SK-N-SH treated with all-trans-retinoic acid at 6 μM for 48 hours (cell line): ENCODE measurements around the gene GLDC.

Experiments used
- ATAC-seq: fragments of 200-7000 bp; cut with Tn5 transposase; 3 replicates; pipeline ENCODE4 v1.9.1; 2020; ENCODE audit warnings: mild to moderate bottlenecking, moderate library complexity
- ARNTL ChIP-seq: fragments of 450-650 bp; formaldehyde crosslinking; IDR thresholded peaks from 2 replicates; pipeline ENCODE4 v1.5.0; 2020; ENCODE audit warnings: low read depth, mild to moderate bottlenecking, moderate library complexity, borderline replicate concordance
- BACH2 ChIP-seq: fragments of 250-450 bp; sonication (Bioruptor Pico); IDR thresholded peaks from 2 replicates; pipeline ENCODE4 v1.9.0; 2021; ENCODE audit warnings: mild to moderate bottlenecking, borderline replicate concordance
- CSDC2 ChIP-seq: fragments of 250-450 bp; sonication (Bioruptor Pico); IDR thresholded peaks from 2 replicates; pipeline ENCODE4 v1.5.0; 2020; ENCODE audit warnings: mild to moderate bottlenecking, moderate library complexity
- GLIS3 ChIP-seq: fragments of 250-450 bp; sonication (Bioruptor Pico); IDR thresholded peaks from 2 replicates; pipeline ENCODE4 v1.5.0; 2020; ENCODE audit warnings: mild to moderate bottlenecking, moderate library complexity
- ISL1 ChIP-seq: fragments of 250-450 bp; sonication (Bioruptor Pico); IDR thresholded peaks from 2 replicates; pipeline ENCODE4 v2.1.2; 2022; ENCODE audit warnings: mild to moderate bottlenecking, moderate library complexity
- OSR1 ChIP-seq: fragments of 250-450 bp; sonication (Bioruptor Pico); IDR thresholded peaks from 2 replicates; pipeline ENCODE4 v1.8.0; 2022; ENCODE audit warnings: moderate library complexity, mild to moderate bottlenecking, inconsistent platforms
- PPARA ChIP-seq: fragments of 250-450 bp; sonication (Bioruptor Pico); IDR thresholded peaks from 2 replicates; pipeline ENCODE4 v1.5.0; 2020; ENCODE audit warnings: mild to moderate bottlenecking, borderline replicate concordance
- RARB ChIP-seq: fragments of 250-450 bp; sonication (Bioruptor Pico); IDR thresholded peaks from 2 replicates; pipeline ENCODE4 v1.8.0; 2021; ENCODE audit warnings: mild to moderate bottlenecking, moderate library complexity
- SNAI2 ChIP-seq: fragments of 250-450 bp; sonication (Bioruptor Pico); IDR thresholded peaks from 2 replicates; pipeline ENCODE4 v1.5.0; 2020; ENCODE audit warnings: mild to moderate bottlenecking, moderate library complexity
- TCF4 ChIP-seq: fragments of 250-450 bp; sonication (Bioruptor Pico); IDR thresholded peaks from 2 replicates; pipeline ENCODE4 v1.8.0; 2021; ENCODE audit warnings: mild to moderate bottlenecking, moderate library complexity, borderline replicate concordance
- TOX ChIP-seq: fragments of 250-450 bp; sonication (Bioruptor Pico); IDR thresholded peaks from 2 replicates; pipeline ENCODE4 v1.8.0; 2021; ENCODE audit warnings: mild to moderate bottlenecking, moderate library complexity, borderline replicate concordance
- ZC3H10 ChIP-seq: fragments of 250-450 bp; sonication (Bioruptor Pico); IDR thresholded peaks from 2 replicates; pipeline ENCODE4 v1.5.1; 2021; ENCODE audit warnings: mild to moderate bottlenecking, moderate library complexity
- ZFP3 ChIP-seq: fragments of 250-450 bp; sonication (Bioruptor Pico); IDR thresholded peaks from 2 replicates; pipeline ENCODE4 v1.5.0; 2020; ENCODE audit warnings: mild to moderate bottlenecking, moderate library complexity
- ZFP30 ChIP-seq: fragments of 450-650 bp; formaldehyde crosslinking; IDR thresholded peaks from 2 replicates; pipeline ENCODE4 v1.5.0; 2022; ENCODE audit warnings: mild to moderate bottlenecking, moderate library complexity
- ZNF565 ChIP-seq: fragments of 450-650 bp; formaldehyde crosslinking; conservative IDR thresholded peaks from 2 replicates; pipeline ENCODE4 v1.5.0; 2020; ENCODE audit warnings: low read depth, mild to moderate bottlenecking, moderate library complexity
- ZNF70 ChIP-seq: fragments of 450-650 bp; formaldehyde crosslinking; IDR thresholded peaks from 2 replicates; pipeline ENCODE4 v1.5.0; 2020; ENCODE audit warnings: mild to moderate bottlenecking, moderate library complexity
- ZNF8 ChIP-seq: fragments of 450-650 bp; formaldehyde crosslinking; IDR thresholded peaks from 2 replicates; pipeline ENCODE4 v1.5.0; 2020; ENCODE audit warnings: mild to moderate bottlenecking, moderate library complexity
- TF ChIP-seq, protein P1 (sequence below): fragments of 250-450 bp; sonication (Bioruptor Pico); IDR thresholded peaks from 2 replicates; pipeline ENCODE4 v1.5.0; 2020; ENCODE audit warnings: mild to moderate bottlenecking, moderate library complexity
- TF ChIP-seq, protein P2 (sequence below): fragments of 250-450 bp; sonication (Bioruptor Pico); IDR thresholded peaks from 2 replicates; pipeline ENCODE4 v1.8.0; 2021; ENCODE audit warnings: low read depth, mild to moderate bottlenecking, moderate library complexity, borderline replicate concordance
- TF ChIP-seq, protein P3 (sequence below): fragments of 250-450 bp; sonication (Bioruptor Pico); IDR thresholded peaks from 2 replicates; pipeline ENCODE4 v1.5.1; 2020; ENCODE audit warnings: low read depth, mild to moderate bottlenecking, moderate library complexity
- TF ChIP-seq, protein P4 (sequence below): fragments of 250-450 bp; sonication (Bioruptor Pico); IDR thresholded peaks from 2 replicates; pipeline ENCODE4 v1.5.1; 2021; ENCODE audit warnings: mild to moderate bottlenecking, moderate library complexity

GLDC gene

DNA sequence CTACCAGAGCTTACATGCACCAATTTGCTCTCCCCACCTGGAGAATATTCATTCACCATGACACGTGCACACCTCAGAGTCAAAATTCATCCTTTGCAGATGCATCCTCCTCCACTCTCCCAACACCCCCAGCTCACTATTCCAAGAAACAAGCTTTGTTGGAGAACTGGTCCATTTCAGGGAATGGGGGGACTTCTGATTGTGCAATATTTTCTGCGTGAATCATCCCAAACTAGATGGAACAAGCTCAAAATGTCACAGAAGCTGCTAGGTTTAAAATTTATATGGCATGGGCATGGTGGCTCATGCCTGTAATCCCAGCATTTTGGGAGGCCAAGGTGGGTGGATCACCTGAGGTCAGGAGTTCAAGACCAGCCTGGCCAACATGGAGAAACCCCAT lies 3.6 kb downstream of the GLDC start (continued):
- TF ChIP-seq, protein P1, sequence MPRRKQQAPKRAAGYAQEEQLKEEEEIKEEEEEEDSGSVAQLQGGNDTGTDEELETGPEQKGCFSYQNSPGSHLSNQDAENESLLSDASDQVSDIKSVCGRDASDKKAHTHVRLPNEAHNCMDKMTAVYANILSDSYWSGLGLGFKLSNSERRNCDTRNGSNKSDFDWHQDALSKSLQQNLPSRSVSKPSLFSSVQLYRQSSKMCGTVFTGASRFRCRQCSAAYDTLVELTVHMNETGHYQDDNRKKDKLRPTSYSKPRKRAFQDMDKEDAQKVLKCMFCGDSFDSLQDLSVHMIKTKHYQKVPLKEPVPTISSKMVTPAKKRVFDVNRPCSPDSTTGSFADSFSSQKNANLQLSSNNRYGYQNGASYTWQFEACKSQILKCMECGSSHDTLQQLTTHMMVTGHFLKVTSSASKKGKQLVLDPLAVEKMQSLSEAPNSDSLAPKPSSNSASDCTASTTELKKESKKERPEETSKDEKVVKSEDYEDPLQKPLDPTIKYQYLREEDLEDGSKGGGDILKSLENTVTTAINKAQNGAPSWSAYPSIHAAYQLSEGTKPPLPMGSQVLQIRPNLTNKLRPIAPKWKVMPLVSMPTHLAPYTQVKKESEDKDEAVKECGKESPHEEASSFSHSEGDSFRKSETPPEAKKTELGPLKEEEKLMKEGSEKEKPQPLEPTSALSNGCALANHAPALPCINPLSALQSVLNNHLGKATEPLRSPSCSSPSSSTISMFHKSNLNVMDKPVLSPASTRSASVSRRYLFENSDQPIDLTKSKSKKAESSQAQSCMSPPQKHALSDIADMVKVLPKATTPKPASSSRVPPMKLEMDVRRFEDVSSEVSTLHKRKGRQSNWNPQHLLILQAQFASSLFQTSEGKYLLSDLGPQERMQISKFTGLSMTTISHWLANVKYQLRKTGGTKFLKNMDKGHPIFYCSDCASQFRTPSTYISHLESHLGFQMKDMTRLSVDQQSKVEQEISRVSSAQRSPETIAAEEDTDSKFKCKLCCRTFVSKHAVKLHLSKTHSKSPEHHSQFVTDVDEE (CRISPR knock-in tag): no peak
- TF ChIP-seq TCF4 (CRISPR knock-in tag) (no peak), RARB (CRISPR knock-in tag) (no peak)

DNA sequence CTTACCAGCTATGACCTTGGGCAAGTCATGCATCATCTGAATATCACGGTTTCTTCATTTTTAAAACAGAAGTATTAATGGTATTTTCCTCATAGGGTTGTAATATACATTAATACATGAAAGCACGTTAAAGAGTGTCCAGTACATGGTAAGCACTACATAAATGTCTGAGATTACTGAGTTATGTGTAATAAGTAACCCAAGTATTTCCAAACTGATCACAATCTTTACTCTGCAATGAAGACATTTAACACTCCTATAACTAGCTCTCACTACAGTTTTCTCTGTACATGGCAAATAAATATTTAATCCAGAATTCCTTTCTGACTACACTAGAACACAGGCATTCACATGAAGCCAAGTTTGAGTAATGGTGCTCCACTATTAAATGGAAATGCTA lies 4.0 kb downstream of the GLDC start:
- TF ChIP-seq PPARA (CRISPR knock-in tag) (no peak), ARNTL (no peak), OSR1 (CRISPR knock-in tag) (no peak), GLIS3 (CRISPR knock-in tag) (no peak), BACH2 (CRISPR knock-in tag) (no peak), TOX (no peak), ZNF70 (CRISPR knock-in tag) (no peak), CSDC2 (no peak), ZFP3 (no peak), ZFP30 (CRISPR knock-in tag) (no peak), RARB (CRISPR knock-in tag) (no peak), ZNF565 (CRISPR knock-in tag) (no peak), ZNF8 (CRISPR knock-in tag) (no peak), ZC3H10 (CRISPR knock-in tag) (no peak)
- TF ChIP-seq, protein P2, sequence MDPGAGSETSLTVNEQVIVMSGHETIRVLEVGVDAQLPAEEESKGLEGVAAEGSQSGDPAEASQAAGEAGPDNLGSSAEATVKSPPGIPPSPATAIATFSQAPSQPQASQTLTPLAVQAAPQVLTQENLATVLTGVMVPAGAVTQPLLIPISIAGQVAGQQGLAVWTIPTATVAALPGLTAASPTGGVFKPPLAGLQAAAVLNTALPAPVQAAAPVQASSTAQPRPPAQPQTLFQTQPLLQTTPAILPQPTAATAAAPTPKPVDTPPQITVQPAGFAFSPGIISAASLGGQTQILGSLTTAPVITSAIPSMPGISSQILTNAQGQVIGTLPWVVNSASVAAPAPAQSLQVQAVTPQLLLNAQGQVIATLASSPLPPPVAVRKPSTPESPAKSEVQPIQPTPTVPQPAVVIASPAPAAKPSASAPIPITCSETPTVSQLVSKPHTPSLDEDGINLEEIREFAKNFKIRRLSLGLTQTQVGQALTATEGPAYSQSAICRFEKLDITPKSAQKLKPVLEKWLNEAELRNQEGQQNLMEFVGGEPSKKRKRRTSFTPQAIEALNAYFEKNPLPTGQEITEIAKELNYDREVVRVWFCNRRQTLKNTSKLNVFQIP (CRISPR knock-in tag): no peak
- ATAC-seq: no peak

DNA sequence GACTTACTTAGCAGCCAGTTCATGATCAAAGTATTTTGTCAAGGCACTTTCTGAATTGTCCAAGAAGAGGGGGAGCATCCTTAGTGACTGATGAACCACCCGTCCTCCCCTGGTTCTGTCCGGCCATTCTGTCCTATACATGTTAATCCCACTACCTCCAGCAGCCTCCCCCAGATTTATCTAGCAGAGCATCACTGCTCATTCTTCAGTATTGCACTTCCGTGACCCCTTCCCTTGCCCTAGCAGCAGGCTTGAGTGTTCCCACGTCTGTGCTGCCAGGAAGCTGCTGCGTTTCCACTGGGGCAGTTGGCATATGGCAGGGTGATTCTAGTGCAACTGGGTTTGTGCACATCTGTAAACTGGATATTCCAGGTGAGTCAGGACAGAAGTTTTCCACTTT lies 4.5 kb downstream of the GLDC start:
- no peak for ATAC-seq
- TF ChIP-seq, protein P3, sequence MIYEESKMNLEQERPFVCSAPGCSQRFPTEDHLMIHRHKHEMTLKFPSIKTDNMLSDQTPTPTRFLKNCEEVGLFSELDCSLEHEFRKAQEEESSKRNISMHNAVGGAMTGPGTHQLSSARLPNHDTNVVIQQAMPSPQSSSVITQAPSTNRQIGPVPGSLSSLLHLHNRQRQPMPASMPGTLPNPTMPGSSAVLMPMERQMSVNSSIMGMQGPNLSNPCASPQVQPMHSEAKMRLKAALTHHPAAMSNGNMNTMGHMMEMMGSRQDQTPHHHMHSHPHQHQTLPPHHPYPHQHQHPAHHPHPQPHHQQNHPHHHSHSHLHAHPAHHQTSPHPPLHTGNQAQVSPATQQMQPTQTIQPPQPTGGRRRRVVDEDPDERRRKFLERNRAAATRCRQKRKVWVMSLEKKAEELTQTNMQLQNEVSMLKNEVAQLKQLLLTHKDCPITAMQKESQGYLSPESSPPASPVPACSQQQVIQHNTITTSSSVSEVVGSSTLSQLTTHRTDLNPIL (CRISPR knock-in tag): no peak
- TF ChIP-seq TCF4 (CRISPR knock-in tag) (no peak), BACH2 (CRISPR knock-in tag) (no peak), ZNF8 (CRISPR knock-in tag) (no peak), ZC3H10 (CRISPR knock-in tag) (no peak), SNAI2 (CRISPR knock-in tag) (no peak), OSR1 (CRISPR knock-in tag) (no peak), GLIS3 (CRISPR knock-in tag) (no peak), RARB (CRISPR knock-in tag) (no peak), ISL1 (CRISPR knock-in tag) (no peak), ZFP30 (CRISPR knock-in tag) (no peak)
- TF ChIP-seq, protein P1 (CRISPR knock-in tag): no peak
- TF ChIP-seq, protein P2 (CRISPR knock-in tag): no peak
- TF ChIP-seq, protein P4, sequence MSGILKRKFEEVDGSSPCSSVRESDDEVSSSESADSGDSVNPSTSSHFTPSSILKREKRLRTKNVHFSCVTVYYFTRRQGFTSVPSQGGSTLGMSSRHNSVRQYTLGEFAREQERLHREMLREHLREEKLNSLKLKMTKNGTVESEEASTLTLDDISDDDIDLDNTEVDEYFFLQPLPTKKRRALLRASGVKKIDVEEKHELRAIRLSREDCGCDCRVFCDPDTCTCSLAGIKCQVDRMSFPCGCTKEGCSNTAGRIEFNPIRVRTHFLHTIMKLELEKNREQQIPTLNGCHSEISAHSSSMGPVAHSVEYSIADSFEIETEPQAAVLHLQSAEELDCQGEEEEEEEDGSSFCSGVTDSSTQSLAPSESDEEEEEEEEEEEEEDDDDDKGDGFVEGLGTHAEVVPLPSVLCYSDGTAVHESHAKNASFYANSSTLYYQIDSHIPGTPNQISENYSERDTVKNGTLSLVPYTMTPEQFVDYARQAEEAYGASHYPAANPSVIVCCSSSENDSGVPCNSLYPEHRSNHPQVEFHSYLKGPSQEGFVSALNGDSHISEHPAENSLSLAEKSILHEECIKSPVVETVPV (CRISPR knock-in tag): no peak
